T-cell (primary cell): ENCODE data around the gene JMJD6. TPM values are rescaled to one million over a fixed set of nuclear protein-coding genes. Genes with fewer than 3 reads are reported as not detected.

Experiments
- ATAC-seq, 4 experiments: fragments of 200-7000 bp in 3 of 4; fragments of 150-1000 bp in 1 of 4; cut with Tn5 transposase; replicated peaks in 1 of 4; 1 replicate in 3 of 4; 2 replicates in 1 of 4; pipeline ENCODE4 v1.10.0; 2021; ENCODE audit warnings: moderate library complexity in 3 of 4, mild to moderate bottlenecking in 2 of 4, moderate number of reproducible peaks in 1 of 4
- CTCF ChIA-PET, 2 donors: fragments of 300-600 bp; sonication (Branson Sonifier 250); formaldehyde crosslinking; loops; one replicate each; lab custom pipeline; 2022; ENCODE audit warnings: antibody characterized with exemption in 2 of 2; lab: Charles Lee
- POLR2A ChIA-PET, 2 donors: fragments of 300-600 bp; sonication (Branson Sonifier 250); formaldehyde crosslinking; loops; one replicate each; lab custom pipeline; 2022; ENCODE audit warnings: antibody characterized with exemption in 2 of 2; lab: Charles Lee
- DNase-seq, 35 experiments: peaks; one replicate each; pipeline versions ENCODE4 v3.0.0 to v3.0.0-alpha.2; 2013 to 2023
- H3K27ac ChIP-seq: one replicate; pipeline ENCODE4 v1.5.1; 2013; ENCODE audit warnings: low read length
- H3K27me3 ChIP-seq, 2 experiments: replicated peaks in 1 of 2; 1 replicate in 1 of 2; 2 replicates in 1 of 2; pipeline versions ENCODE4 v1.6.1 to v1.7.0; 2013; ENCODE audit warnings: low read length in 1 of 2, mixed read lengths in 1 of 2; ENCODE audit not compliant: control insufficient read depth in 2 of 2, insufficient read depth in 2 of 2; ENCODE audit errors: extremely low read depth in 1 of 2
- H3K36me3 ChIP-seq, 2 donors: 1 replicate in 1 of 2; 2 replicates in 1 of 2; pipeline versions ENCODE4 v1.6.1 to v1.7.0; 2013; ENCODE audit warnings: low read length in 1 of 2; ENCODE audit not compliant: control insufficient read depth in 2 of 2, insufficient read depth in 1 of 2; ENCODE audit errors: extremely low read depth in 1 of 2
- H3K4me1 ChIP-seq, 2 experiments: 1 replicate in 1 of 2; 2 replicates in 1 of 2; pipeline versions ENCODE4 v1.6.1 to v1.7.0; 2013; ENCODE audit warnings: low read length in 2 of 2, mixed read lengths in 1 of 2; ENCODE audit not compliant: insufficient read depth in 2 of 2, control insufficient read depth in 1 of 2; ENCODE audit errors: extremely low read depth in 1 of 2
- H3K4me3 ChIP-seq, 2 donors: 1 replicate in 1 of 2; 2 replicates in 1 of 2; pipeline versions ENCODE4 v1.5.1 to v1.7.0; 2013; ENCODE audit warnings: mild to moderate bottlenecking in 2 of 2, low read length in 1 of 2, moderate library complexity in 1 of 2; ENCODE audit not compliant: control insufficient read depth in 1 of 2; ENCODE audit errors: extremely low read depth in 1 of 2
- H3K9me3 ChIP-seq: 2 replicates; pipeline ENCODE4 v1.7.0; 2013
- H3K27ac Mint-ChIP-seq, 2 donors: one replicate each; pipeline ENCODE4 v1.8.0; 2020 to 2021; ENCODE audit warnings: mild to moderate bottlenecking in 2 of 2, mixed read lengths in 2 of 2
- H3K27me3 Mint-ChIP-seq, 2 donors: one replicate each; pipeline ENCODE4 v1.8.0; 2021 to 2022; ENCODE audit warnings: mixed read lengths in 2 of 2
- H3K36me3 Mint-ChIP-seq: one replicate; pipeline ENCODE4 v1.8.0; 2021; ENCODE audit warnings: mixed read lengths
- H3K4me1 Mint-ChIP-seq, 3 donors: one replicate each; pipeline ENCODE4 v1.8.0; 2020 to 2022; ENCODE audit warnings: mixed read lengths in 3 of 3, mild to moderate bottlenecking in 1 of 3
- H3K4me3 Mint-ChIP-seq, 3 donors: one replicate each; pipeline ENCODE4 v1.8.0; 2020 to 2022; ENCODE audit warnings: mild to moderate bottlenecking in 3 of 3, mixed read lengths in 3 of 3, moderate library complexity in 3 of 3
- H3K9me3 Mint-ChIP-seq, 3 donors: one replicate each; pipeline ENCODE4 v1.8.0; 2020 to 2022; ENCODE audit warnings: mixed read lengths in 3 of 3
- WGBS: methylation state at CpG from one replicate; pipeline ENCODE4 v1.1.5; 2013; ENCODE audit warnings: missing lambda C conversion rate; ENCODE audit not compliant: insufficient coverage; 5-methylcytosine and 5-hydroxymethylcytosine counted together
- total RNA-seq, 35 experiments: library from RNA in 6 of 35; stranded (reverse) in 6 of 35; fragments of 120-200 nt in 1 of 35; gene quantifications; one replicate each; pipeline versions ENCODE4 v1.2.1 to v1.2.4 and lab custom pipeline; 2013 to 2026

The JMJD6 gene
- total RNA-seq: 100 to 1,000 TPM in 1 of 5 donors, 10 to 100 TPM in 4; 48.7 to 155 (median 56.6) TPM
- 32.7 TPM for total RNA-seq (2013)
- total RNA-seq (lab: John Stamatoyannopoulos, UW): 47.1 to 193 (median 63.1) reads per million in 29 experiments

DNA sequence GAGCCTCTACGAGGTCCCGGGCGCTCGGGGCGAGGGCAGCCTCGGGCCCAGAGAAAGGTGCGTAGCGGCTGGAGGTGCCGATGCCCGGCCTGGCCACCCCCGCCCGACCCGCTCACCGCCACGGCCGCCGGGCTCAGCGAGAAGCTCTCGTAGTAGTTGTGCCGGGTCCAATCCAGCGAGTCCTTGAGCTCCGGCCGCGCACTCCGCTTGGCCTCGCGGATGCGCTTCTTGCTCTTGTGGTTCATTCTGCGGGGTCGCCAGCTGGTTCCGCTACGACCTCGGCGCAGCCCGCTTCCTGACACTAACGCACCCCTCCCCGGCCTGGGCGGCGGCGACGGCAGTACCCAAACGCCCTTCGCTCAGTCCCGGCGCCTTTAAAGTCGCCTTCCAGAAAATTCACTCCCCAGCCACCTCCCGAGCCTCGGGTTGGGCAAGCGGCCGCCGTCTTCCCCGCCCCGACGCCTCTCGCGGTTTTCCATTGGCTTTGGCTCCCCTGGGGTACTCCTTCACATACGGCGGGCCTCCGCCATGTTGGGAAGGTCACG lies at the start of gene JMJD6:
Gene JMJD6, minus strand, starts transcription at position 376 of the 545 bp plus-strand sequence. Its CDS starts 131 bp downstream, at position 245.
- WGBS: under 1% methylated on average over 50 of the region's 60 CpGs
- peak within 1 kb of the TSS; percentile 98 for H3K27ac ChIP-seq
- peak within 1 kb of the TSS; percentile 89 to 96 (median 93) for H3K4me3 Mint-ChIP-seq
- DNase-seq (peak in 5 of 35 experiments; percentile 87 to 96 (median 93)), ATAC-seq (peak; percentile 83 to 89 (median 88))
- H3K9me3 ChIP-seq: no peaks in the 10 kb centered on the region
- H3K36me3 ChIP-seq: peaks cover 17 to 39% of the 10 kb centered on the region in 2 donors
- peak within 1 kb of the TSS; percentile 96 to 98 for H3K27ac Mint-ChIP-seq
- H3K9me3 Mint-ChIP-seq: no peaks in the 10 kb centered on the region
- POLR2A ChIA-PET: interaction anchor here (1.0 to 2.7 kb wide), 5 partner anchors 9 to 12 kb away, joined by 3 to 25 read pairs (median 6); partner anchors contain the start of gene MFSD11 (in 1 of the 2)
- H3K27me3 Mint-ChIP-seq: no peaks in the 10 kb centered on the region
- H3K4me1 Mint-ChIP-seq: peaks cover 56 to 70% (median 58%) of the 10 kb centered on the region in 3 donors
- no peaks in the 10 kb centered on the region for H3K27me3 ChIP-seq
- CTCF ChIA-PET: interaction anchor here (1.5 to 2.3 kb wide), 3 partner anchors 9 to 13 kb away, joined by 4 to 7 read pairs (median 7); partner anchors contain the start of genes MFSD11 (in 1 of the 2) and SRSF2 (in 1 of the 2)
- peaks cover 23 to 70% of the 10 kb centered on the region in 2 experiments for H3K4me1 ChIP-seq
- peak within 1 kb of the TSS; percentile 88 to 90 for H3K4me3 ChIP-seq
- peaks cover 34% of the 10 kb centered on the region for H3K36me3 Mint-ChIP-seq

DNA sequence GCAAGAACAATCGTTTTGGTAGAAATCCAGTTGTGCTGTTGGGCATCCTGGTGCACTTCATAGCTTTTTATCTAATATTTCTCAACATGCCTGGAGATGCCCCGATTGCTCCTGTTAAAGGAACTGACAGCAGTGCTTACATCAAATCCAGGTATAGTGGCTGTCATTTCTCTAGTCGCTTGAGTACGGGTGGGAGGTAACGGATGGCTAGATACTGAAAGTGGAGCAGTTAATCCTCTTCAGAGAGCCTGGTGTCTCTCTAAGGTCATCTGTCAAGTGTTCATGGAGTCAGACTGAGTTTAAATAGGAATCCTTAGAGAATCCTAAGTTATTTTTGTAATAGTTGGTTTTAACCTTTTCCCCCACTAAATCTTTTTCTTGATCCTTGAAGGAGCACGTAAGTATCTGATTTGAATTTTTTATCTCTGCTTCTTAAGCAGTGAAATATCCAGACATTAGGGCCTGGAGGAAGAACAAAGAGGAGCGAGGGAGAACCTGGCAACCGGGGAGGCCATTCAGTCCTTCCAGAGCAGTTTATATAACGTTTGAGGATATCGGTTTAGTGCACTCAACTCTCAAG lies 48.7 kb upstream of the JMJD6 start:
- POLR2A ChIA-PET: interaction anchor here in 1 of 2 donors (0.8 kb wide), 1 partner anchor 22 kb away, joined by 3 read pairs; no protein-coding TSS in a partner anchor
- CTCF ChIA-PET: no interaction called here
- Mint-ChIP-seq H3K36me3 (peaks cover 48% of the 10 kb centered on the region), H3K4me3 (no peak overlapping the region), H3K9me3 (no peaks in the 10 kb centered on the region), H3K27me3 (no peaks in the 10 kb centered on the region), H3K27ac (peak overlapping the region; percentile 49 to 52), H3K4me1 (peaks cover 18 to 28% (median 27%) of the 10 kb centered on the region in 3 donors)
- peaks cover 2 to 58% of the 10 kb centered on the region in 2 donors for H3K36me3 ChIP-seq
- H3K4me3 ChIP-seq: no peak overlapping the region
- WGBS: 100% methylated on average over 1 of the region's 10 CpGs
- no peaks in the 10 kb centered on the region for H3K9me3 ChIP-seq
- ATAC-seq (no peak), DNase-seq (no peak)
- peaks cover 0 to 26% of the 10 kb centered on the region in 2 experiments for H3K4me1 ChIP-seq
- no peak overlapping the region for H3K27ac ChIP-seq
- no peaks in the 10 kb centered on the region for H3K27me3 ChIP-seq

DNA sequence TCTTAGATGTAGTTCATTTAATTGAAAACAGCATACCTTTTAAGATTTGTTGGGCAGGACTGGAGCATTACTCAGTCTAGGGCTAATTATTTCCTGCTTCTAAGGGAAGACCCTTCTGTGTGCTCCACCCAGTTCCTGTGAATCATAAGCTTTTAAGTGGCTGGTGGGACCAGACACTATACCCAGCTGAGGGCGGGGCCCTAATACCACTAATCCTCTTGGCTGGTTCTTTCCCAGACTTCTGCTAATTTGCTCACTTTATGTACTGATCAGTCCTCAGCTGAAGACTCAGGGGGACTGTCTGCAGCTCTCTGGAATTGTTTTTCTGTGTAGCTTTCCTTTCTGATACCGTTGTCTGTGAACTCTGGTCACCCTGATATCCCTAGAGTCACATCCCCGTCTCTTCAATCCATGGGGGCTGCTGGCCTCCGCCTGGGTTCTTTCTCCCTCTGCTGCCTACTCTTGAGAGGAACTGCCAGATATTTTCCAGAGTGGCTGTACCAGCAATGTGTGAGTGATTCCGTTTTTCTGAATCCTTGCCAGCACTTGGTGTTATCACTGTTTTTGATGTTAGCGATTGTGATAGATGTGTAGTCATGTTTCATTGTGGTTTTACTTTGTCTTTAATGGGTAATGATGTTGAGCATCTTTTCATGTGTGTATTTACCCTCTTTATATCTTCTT lies 46.6 kb upstream of the JMJD6 start:
- peak; percentile 84 to 97 (median 96) for ATAC-seq
- Mint-ChIP-seq H3K4me1 (peaks cover 18 to 28% (median 27%) of the 10 kb centered on the region in 3 donors), H3K27me3 (no peaks in the 10 kb centered on the region), H3K9me3 (no peaks in the 10 kb centered on the region), H3K36me3 (peaks cover 47% of the 10 kb centered on the region), H3K27ac (peak overlapping the region; percentile 95 to 98), H3K4me3 (peak overlapping the region; percentile 66 to 83 (median 68))
- DNase-seq: peak in 29 of 35 experiments; percentile 1 to 81 (median 31)
- H3K4me1 ChIP-seq: peaks cover 0 to 26% of the 10 kb centered on the region in 2 experiments
- peak overlapping the region in 1 of 2 donors; percentile 5 for H3K4me3 ChIP-seq
- 60% methylated on average over 2 of the region's 6 CpGs for WGBS
- peaks cover 2 to 45% of the 10 kb centered on the region in 2 donors for H3K36me3 ChIP-seq
- ChIA-PET POLR2A (interaction anchor here in 1 of 2 donors (0.6 kb wide), 1 partner anchor 20 kb away, joined by 3 read pairs; no protein-coding TSS in a partner anchor), CTCF (interaction anchor here (0.5 to 1.2 kb wide), 9 partner anchors 10 to 890 kb away, joined by 3 to 9 read pairs (median 4); no protein-coding TSS in a partner anchor)
- H3K27me3 ChIP-seq: no peaks in the 10 kb centered on the region
- H3K27ac ChIP-seq: peak overlapping the region; percentile 75
- no peaks in the 10 kb centered on the region for H3K9me3 ChIP-seq

DNA sequence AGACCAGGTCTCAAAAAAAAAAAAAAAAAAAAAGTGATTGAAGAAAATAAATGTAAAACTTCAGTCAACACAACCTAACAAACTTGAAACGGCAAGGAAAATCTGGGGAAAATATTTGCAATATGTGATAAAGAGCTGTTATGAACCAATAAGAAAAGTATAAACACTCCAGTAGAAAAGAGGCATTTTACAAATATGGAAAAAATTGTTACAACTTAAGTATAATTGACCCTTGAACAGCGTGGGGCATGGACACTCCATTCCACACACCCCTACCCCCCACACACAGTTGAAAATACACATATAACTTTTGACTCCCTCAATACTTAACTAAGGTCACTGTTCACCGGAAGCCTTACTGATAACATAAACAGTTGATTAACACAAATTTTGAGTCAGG lies 32.2 kb upstream of the JMJD6 start:
- Mint-ChIP-seq H3K9me3 (no peaks in the 10 kb centered on the region), H3K4me3 (no peak overlapping the region), H3K27me3 (no peaks in the 10 kb centered on the region), H3K27ac (no peak overlapping the region), H3K36me3 (peaks cover 21% of the 10 kb centered on the region), H3K4me1 (peaks cover 7 to 8% (median 7%) of the 10 kb centered on the region in 3 donors)
- ATAC-seq (no peak), DNase-seq (no peak)
- H3K4me3 ChIP-seq: no peak overlapping the region
- ChIA-PET POLR2A (interaction anchor here in 1 of 2 donors (0.6 kb wide), 1 partner anchor 717 kb away, joined by 4 read pairs; no protein-coding TSS in a partner anchor), CTCF (no interaction called here)
- no peaks in the 10 kb centered on the region for H3K27me3 ChIP-seq
- WGBS: 83% methylated on average over 1 of the region's 3 CpGs
- H3K36me3 ChIP-seq: no peaks in the 10 kb centered on the region
- H3K4me1 ChIP-seq: peaks cover 6 to 13% of the 10 kb centered on the region in 2 experiments
- H3K27ac ChIP-seq: no peak overlapping the region
- no peaks in the 10 kb centered on the region for H3K9me3 ChIP-seq

DNA sequence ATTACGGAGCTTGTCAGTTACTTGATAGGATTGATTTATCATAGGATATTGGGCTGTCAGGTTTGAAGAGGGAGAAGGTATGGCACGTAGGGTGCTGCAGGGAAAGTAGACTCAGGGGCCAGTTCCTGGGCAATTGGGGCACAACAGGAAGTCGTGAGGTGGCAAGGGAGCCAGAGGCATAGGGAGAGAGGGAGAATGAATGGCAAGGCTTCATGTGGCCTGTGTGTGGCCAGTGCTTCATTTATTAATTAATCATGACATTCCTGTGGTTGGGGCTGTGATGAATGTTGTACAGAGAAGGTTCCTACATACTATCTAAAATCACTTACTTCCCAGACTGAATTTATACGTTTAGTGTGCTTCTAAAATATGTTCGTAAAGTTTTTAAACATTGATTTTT lies 30.9 kb upstream of the JMJD6 start:
- POLR2A ChIA-PET: interaction anchor here in 1 of 2 donors (0.5 kb wide), 1 partner anchor 8 kb away, joined by 6 read pairs; no protein-coding TSS in a partner anchor
- Histone ChIP-seq H3K27me3 (no peaks in the 10 kb centered on the region), H3K36me3 (no peaks in the 10 kb centered on the region), H3K27ac (no peak overlapping the region), H3K4me3 (no peak overlapping the region), H3K9me3 (no peaks in the 10 kb centered on the region), H3K4me1 (peaks cover 11 to 24% of the 10 kb centered on the region in 2 experiments)
- no peaks in the 10 kb centered on the region for H3K27me3 Mint-ChIP-seq
- no peaks in the 10 kb centered on the region for H3K9me3 Mint-ChIP-seq
- CTCF ChIA-PET: no interaction called here
- H3K27ac Mint-ChIP-seq: no peak overlapping the region
- ATAC-seq (no peak), DNase-seq (no peak)
- H3K36me3 Mint-ChIP-seq: peaks cover 20% of the 10 kb centered on the region
- WGBS: 94% methylated on average over 3 of the region's 5 CpGs
- peaks cover 20 to 21% (median 20%) of the 10 kb centered on the region in 3 donors for H3K4me1 Mint-ChIP-seq
- H3K4me3 Mint-ChIP-seq: no peak overlapping the region
